Endothelial cell (in vitro differentiated cells): Measurements from ENCODE around the gene C18orf32. TPM values are rescaled to one million over a fixed set of nuclear protein-coding genes. Genes with fewer than 3 reads are reported as not detected.
"Not testable (repeated sequence)": the region's sequence is repeated elsewhere in the genome, so short reads cannot be mapped to it uniquely, and the experiment has no call there.

Experiments used
- DNase-seq: peaks from one replicate; pipeline ENCODE4 v3.0.0; 2021; ENCODE audit warnings: low spot score
- H3K27ac Mint-ChIP-seq: one replicate; pipeline ENCODE4 v1.8.0; 2021; ENCODE audit warnings: mixed read lengths, inconsistent platforms; ENCODE audit not compliant: unreplicated experiment
- H3K27me3 Mint-ChIP-seq: one replicate; pipeline ENCODE4 v1.8.0; 2021; ENCODE audit warnings: mild to moderate bottlenecking, moderate library complexity, mixed read lengths, inconsistent platforms; ENCODE audit not compliant: unreplicated experiment
- H3K36me3 Mint-ChIP-seq: one replicate; pipeline ENCODE4 v1.8.0; 2021; ENCODE audit warnings: mild to moderate bottlenecking, low read depth, mixed read lengths, inconsistent platforms; ENCODE audit not compliant: unreplicated experiment
- H3K4me1 Mint-ChIP-seq: one replicate; pipeline ENCODE4 v1.8.0; 2021; ENCODE audit warnings: mild to moderate bottlenecking, mixed read lengths, inconsistent platforms; ENCODE audit not compliant: unreplicated experiment
- H3K4me3 Mint-ChIP-seq: one replicate; pipeline ENCODE4 v1.8.0; 2021; ENCODE audit warnings: mild to moderate bottlenecking, mixed read lengths, inconsistent platforms; ENCODE audit not compliant: unreplicated experiment
- H3K9me3 Mint-ChIP-seq: one replicate; pipeline ENCODE4 v1.8.0; 2021; ENCODE audit warnings: mixed read lengths, inconsistent platforms; ENCODE audit not compliant: unreplicated experiment
- CTCF ChIP-seq: fragments of 200-600 bp; sonication (generic); IDR thresholded peaks from one replicate; pipeline ENCODE4 v1.5.0; 2021; ENCODE audit warnings: antibody characterized with exemption; ENCODE audit not compliant: unreplicated experiment
- total RNA-seq: library from RNA; stranded (reverse); fragmentation: NEBNext Ultra II Directional; extraction: Animal tissue kit (Norgen Biotek cat#: 25700); gene quantifications from one replicate; pipeline ENCODE4 v1.2.1, GENCODE V29; 2021; ENCODE audit not compliant: unreplicated experiment

Gene C18orf32
- total RNA-seq, 1 donor from 2014 or later, result 33.2 TPM

- no peak overlapping the region for H3K4me3 Mint-ChIP-seq
- no peaks in the 10 kb centered on the region for H3K36me3 Mint-ChIP-seq
- no peak for DNase-seq
- H3K4me1 Mint-ChIP-seq, result peaks cover 24% of the 10 kb centered on the region
- TF ChIP-seq CTCF, result no peak
- H3K27ac Mint-ChIP-seq, result peak overlapping the region; percentile 9
- no peaks in the 10 kb centered on the region for H3K9me3 Mint-ChIP-seq
- peaks cover 6% of the 10 kb centered on the region for H3K27me3 Mint-ChIP-seq
Measured at GRCh38 chr18:49514577-49514976, 27.5 kb upstream of the C18orf32 start.

GRCh38 chr18:49512876-49513275 is 25.8 kb upstream of the C18orf32 start:
- H3K27ac Mint-ChIP-seq, H3K9me3 Mint-ChIP-seq, H3K27me3 Mint-ChIP-seq, DNase-seq, H3K36me3 Mint-ChIP-seq, H3K4me3 Mint-ChIP-seq: not testable (repeated sequence)
- peaks cover 18% of the 10 kb centered on the region for H3K4me1 Mint-ChIP-seq

GRCh38 chr18:49510393-49511115 is 23.5 kb upstream of the C18orf32 start:
- H3K4me3 Mint-ChIP-seq, result no peak overlapping the region
- peaks cover 8% of the 10 kb centered on the region for H3K4me1 Mint-ChIP-seq
- peak; percentile 68 for TF ChIP-seq CTCF
- no peaks in the 10 kb centered on the region for H3K9me3 Mint-ChIP-seq
- no peak overlapping the region for H3K27ac Mint-ChIP-seq
- DNase-seq, result peak; percentile 54
- no peaks in the 10 kb centered on the region for H3K36me3 Mint-ChIP-seq
- H3K27me3 Mint-ChIP-seq, result peaks cover 6% of the 10 kb centered on the region

GRCh38 chr18:49506438-49506837 is 19.4 kb upstream of the C18orf32 start:
- DNase-seq, H3K27ac Mint-ChIP-seq, H3K4me1 Mint-ChIP-seq, H3K36me3 Mint-ChIP-seq, H3K9me3 Mint-ChIP-seq, H3K4me3 Mint-ChIP-seq, H3K27me3 Mint-ChIP-seq: not testable (repeated sequence)

- no peaks in the 10 kb centered on the region for H3K36me3 Mint-ChIP-seq
- no peak for DNase-seq
- TF ChIP-seq CTCF, result no peak
- peaks cover 2% of the 10 kb centered on the region for H3K27me3 Mint-ChIP-seq
- no peak overlapping the region for H3K27ac Mint-ChIP-seq
- H3K4me3 Mint-ChIP-seq, result no peak overlapping the region
- H3K9me3 Mint-ChIP-seq, result no peaks in the 10 kb centered on the region
- peaks cover 2% of the 10 kb centered on the region for H3K4me1 Mint-ChIP-seq
Measured at GRCh38 chr18:49503931-49504330, 16.9 kb upstream of the C18orf32 start.

GRCh38 chr18:49500201-49500921 is 13.3 kb upstream of the C18orf32 start:
- Mint-ChIP-seq H3K36me3 (no peaks in the 10 kb centered on the region), H3K27ac (peak overlapping the region; percentile 42), H3K4me1 (peaks cover 2% of the 10 kb centered on the region), H3K4me3 (no peak overlapping the region), H3K9me3 (no peaks in the 10 kb centered on the region), H3K27me3 (no peaks in the 10 kb centered on the region)
- no peak for DNase-seq
- no peak for TF ChIP-seq CTCF
